Hepatocyte (in vitro differentiated cells): ENCODE measurements around the gene PTPRN2.

ENCODE experiments used
- EZH2phosphoT487 ChIP-seq: fragments of 200-600 bp; sonication (generic); IDR thresholded peaks from one replicate; pipeline ENCODE4 v1.6.1; 2018; ENCODE audit warnings: antibody characterized with exemption, mild to moderate bottlenecking, low read depth, moderate library complexity; ENCODE audit not compliant: unreplicated experiment, severe bottlenecking
- TF ChIP-seq, protein P1 (sequence below): fragments of 200-600 bp; sonication (generic); IDR thresholded peaks from 2 replicates; pipeline ENCODE4 v1.5.1; 2016; ENCODE audit warnings: antibody characterized with exemption, mild to moderate bottlenecking; ENCODE audit not compliant: poor library complexity

DNA sequence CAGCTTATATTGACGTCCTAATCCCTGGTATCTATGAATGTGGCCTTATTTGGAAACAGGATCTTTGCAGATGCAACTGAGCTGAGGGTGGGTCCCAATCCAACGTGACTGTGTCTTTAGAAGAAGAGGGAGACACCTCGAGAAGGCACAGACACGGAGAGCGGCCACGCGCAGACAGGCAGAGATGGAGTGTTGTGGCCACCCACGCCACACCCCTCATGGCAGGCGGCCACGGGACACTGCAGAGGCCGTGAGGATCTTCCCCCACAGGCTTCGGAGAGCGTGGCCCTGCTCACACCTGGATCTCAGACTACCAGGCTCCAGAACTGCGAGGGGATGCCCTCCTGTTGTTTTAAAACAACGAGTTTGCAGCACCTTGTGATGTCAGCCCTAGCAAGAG is 1005.9 kb downstream of the PTPRN2 start:
- TF ChIP-seq, protein P1, sequence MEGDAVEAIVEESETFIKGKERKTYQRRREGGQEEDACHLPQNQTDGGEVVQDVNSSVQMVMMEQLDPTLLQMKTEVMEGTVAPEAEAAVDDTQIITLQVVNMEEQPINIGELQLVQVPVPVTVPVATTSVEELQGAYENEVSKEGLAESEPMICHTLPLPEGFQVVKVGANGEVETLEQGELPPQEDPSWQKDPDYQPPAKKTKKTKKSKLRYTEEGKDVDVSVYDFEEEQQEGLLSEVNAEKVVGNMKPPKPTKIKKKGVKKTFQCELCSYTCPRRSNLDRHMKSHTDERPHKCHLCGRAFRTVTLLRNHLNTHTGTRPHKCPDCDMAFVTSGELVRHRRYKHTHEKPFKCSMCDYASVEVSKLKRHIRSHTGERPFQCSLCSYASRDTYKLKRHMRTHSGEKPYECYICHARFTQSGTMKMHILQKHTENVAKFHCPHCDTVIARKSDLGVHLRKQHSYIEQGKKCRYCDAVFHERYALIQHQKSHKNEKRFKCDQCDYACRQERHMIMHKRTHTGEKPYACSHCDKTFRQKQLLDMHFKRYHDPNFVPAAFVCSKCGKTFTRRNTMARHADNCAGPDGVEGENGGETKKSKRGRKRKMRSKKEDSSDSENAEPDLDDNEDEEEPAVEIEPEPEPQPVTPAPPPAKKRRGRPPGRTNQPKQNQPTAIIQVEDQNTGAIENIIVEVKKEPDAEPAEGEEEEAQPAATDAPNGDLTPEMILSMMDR, result no peak
- no peak for TF ChIP-seq EZH2phosphoT487
